GM21825 (cell line): ENCODE data around the gene ZFTA.
"Not testable (repeated sequence)": the region's sequence is repeated elsewhere in the genome, so short reads cannot be mapped to it uniquely, and the experiment has no call there.

Source experiments
- ATAC-seq: cut with Tn5 transposase; IDR thresholded peaks from one replicate; pipeline ENCODE4 v1.9.1; 2021; ENCODE audit warnings: mild to moderate bottlenecking, moderate library complexity; ENCODE audit not compliant: unreplicated experiment

Gene ZFTA

GRCh38 chr11:63779039-63779438 lies 10.5 kb upstream of the ZFTA start:
- no peak for ATAC-seq

GRCh38 chr11:63775191-63775590 lies 6.6 kb upstream of the ZFTA start:
- no peak for ATAC-seq

- ATAC-seq, result not testable (repeated sequence)
These were observed 3.3 kb upstream of the ZFTA start for GRCh38 chr11:63771741-63772318.

GRCh38 chr11:63770763-63771162 lies 2.2 kb upstream of the ZFTA start:
- ATAC-seq, result no peak

GRCh38 chr11:63769714-63770455 lies 1.3 kb upstream of the ZFTA start:
- ATAC-seq, result no peak

- ATAC-seq, result peak; percentile 28
These were observed 603 bp upstream of the ZFTA start for GRCh38 chr11:63769042-63769713.

GRCh38 chr11:63767565-63768236 lies 874 bp downstream of the ZFTA start:
- ATAC-seq, result peak; percentile 12

- ATAC-seq, result no peak
These were observed 1.4 kb downstream of the ZFTA start for GRCh38 chr11:63767267-63767564.

- no peak for ATAC-seq
These were observed 1.9 kb downstream of the ZFTA start for GRCh38 chr11:63766531-63767235.

GRCh38 chr11:63765688-63766241 lies 2.8 kb downstream of the ZFTA start:
- no peak for ATAC-seq

- no peak for ATAC-seq
These were observed 3.6 kb downstream of the ZFTA start for GRCh38 chr11:63764679-63765647.

- ATAC-seq, result no peak
These were observed 4.3 kb downstream of the ZFTA start for GRCh38 chr11:63764340-63764678.

- ATAC-seq, result no peak
These were observed 4.9 kb downstream of the ZFTA start for GRCh38 chr11:63763496-63764339.

- ATAC-seq, result no peak
These were observed 5.7 kb downstream of the ZFTA start for GRCh38 chr11:63762654-63763495.

- no peak for ATAC-seq
These were observed 6.5 kb downstream of the ZFTA start for GRCh38 chr11:63761931-63762653.

GRCh38 chr11:63761188-63761587 lies 7.4 kb downstream of the ZFTA start:
- ATAC-seq, result no peak

GRCh38 chr11:63760487-63761079 lies 8.0 kb downstream of the ZFTA start:
- ATAC-seq, result no peak
